IPS-11a (cell line): ENCODE results near the gene HOXC6.
"Not testable (repeated sequence)": the region's sequence is repeated elsewhere in the genome, so short reads cannot be mapped to it uniquely, and the experiment has no call there.

ENCODE experiments used
- H3K4me3 ChIP-seq: one replicate; pipeline ENCODE4 v1.5.1; 2013; ENCODE audit warnings: low read depth, low read length, control low read depth

The HOXC6 gene

GRCh38 chr12:54077843-54078242 is 49.6 kb downstream of the HOXC6 start:
- H3K4me3 ChIP-seq = not testable (repeated sequence)

GRCh38 chr12:54079115-54079514 is 50.9 kb downstream of the HOXC6 start:
- not testable (repeated sequence) for H3K4me3 ChIP-seq
